ENCODE measurements around the gene ARMH3.
A peak's percentile ranks its signal among the peaks of the same experiment; 100 is the strongest.
"Not testable (repeated sequence)": the region's sequence is repeated elsewhere in the genome, so short reads cannot be mapped to it uniquely, and the experiment has no call there.

Gene ARMH3

GRCh38 chr10:102055647-102056419 lies at the start of gene ARMH3:
TSS of gene ARMH3 (minus strand) at chr10:102056173. CDS start at chr10:102040114, 16,059 bp downstream.
- DNase-seq (ENCODE audit: low read depth in 2 of 2) = peak; percentile 64 to 70

- DNase-seq (ENCODE audit: low read depth in 2 of 2) = no peak
Measured at GRCh38 chr10:102102421-102102820, 46.4 kb upstream of the ARMH3 start.

GRCh38 chr10:102101152-102101551 lies 45.2 kb upstream of the ARMH3 start:
- DNase-seq (ENCODE audit: low read depth in 2 of 2) = no peak

- DNase-seq (ENCODE audit: low read depth in 2 of 2) = no peak
Measured at GRCh38 chr10:102096449-102096848, 40.5 kb upstream of the ARMH3 start.

GRCh38 chr10:102090772-102091171 lies 34.8 kb upstream of the ARMH3 start:
- DNase-seq (ENCODE audit: low read depth in 2 of 2) = no peak

- no peak for DNase-seq (ENCODE audit: low read depth in 2 of 2)
Measured at GRCh38 chr10:102086196-102086595, 30.2 kb upstream of the ARMH3 start.

- DNase-seq (ENCODE audit: low read depth in 2 of 2) = no peak
Measured at GRCh38 chr10:102085336-102085735, 29.4 kb upstream of the ARMH3 start.

GRCh38 chr10:102083541-102083940 lies 27.6 kb upstream of the ARMH3 start:
- DNase-seq (ENCODE audit: low read depth in 2 of 2) = no peak

GRCh38 chr10:102072673-102073527 lies 16.9 kb upstream of the ARMH3 start:
- peak; percentile 66 to 72 for DNase-seq (ENCODE audit: low read depth in 2 of 2)

- no peak for DNase-seq (ENCODE audit: low read depth in 2 of 2)
Measured at GRCh38 chr10:102069071-102069470, 13.1 kb upstream of the ARMH3 start.

- DNase-seq (ENCODE audit: low read depth in 2 of 2) = no peak
Measured at GRCh38 chr10:102068216-102068615, 12.2 kb upstream of the ARMH3 start.

GRCh38 chr10:102067091-102067916 lies 11.3 kb upstream of the ARMH3 start:
- DNase-seq (ENCODE audit: low read depth in 2 of 2) = no peak

GRCh38 chr10:102066399-102067088 lies 10.6 kb upstream of the ARMH3 start:
- no peak for DNase-seq (ENCODE audit: low read depth in 2 of 2)

- no peak for DNase-seq (ENCODE audit: low read depth in 2 of 2)
Measured at GRCh38 chr10:102065561-102066398, 9.8 kb upstream of the ARMH3 start.

GRCh38 chr10:102064868-102065560 lies 9.0 kb upstream of the ARMH3 start, which contains the start of gene HPS6:
TSS of gene HPS6 (plus strand) at chr10:102065349. CDS start at chr10:102065475, 126 bp downstream.
- peak; percentile 66 to 76 for DNase-seq (ENCODE audit: low read depth in 2 of 2)

GRCh38 chr10:102064503-102064867 lies 8.5 kb upstream of the ARMH3 start:
- no peak for DNase-seq (ENCODE audit: low read depth in 2 of 2)

- DNase-seq (ENCODE audit: low read depth in 2 of 2) = no peak
Measured at GRCh38 chr10:102059987-102060386, 4.0 kb upstream of the ARMH3 start.

- not testable (repeated sequence) for DNase-seq (ENCODE audit: low read depth in 2 of 2)
Measured at GRCh38 chr10:102054881-102055646, 909 bp downstream of the ARMH3 start.

GRCh38 chr10:102046095-102046494 lies 9.9 kb downstream of the ARMH3 start:
- no peak for DNase-seq (ENCODE audit: low read depth in 2 of 2)
